Keratinocyte (primary cell): ENCODE measurements around the gene PLXDC2. TPM values are rescaled to one million over a fixed set of nuclear protein-coding genes. Genes with fewer than 3 reads are reported as not detected.

Experiments
- DNase-seq: peaks from one replicate; pipeline ENCODE4 v3.0.0-alpha.2; 2011; ENCODE audit warnings: low read depth, missing footprints, low spot score
- FAIRE-seq: peaks from 2 replicates; lab custom pipeline; 2011; peaks lifted over from hg19 to GRCh38; lab: Jason Lieb, UNC
- H2AFZ ChIP-seq: 2 replicates; pipeline ENCODE4 v1.6.0; 2012; ENCODE audit warnings: low read length, control low read depth, inconsistent platforms; ENCODE audit not compliant: control insufficient read depth
- H3K27ac ChIP-seq: 2 replicates; pipeline ENCODE4 v1.5.1; 2011; ENCODE audit warnings: low read length; ENCODE audit not compliant: control insufficient read depth, insufficient read depth
- H3K27me3 ChIP-seq: 3 replicates; pipeline ENCODE4 v1.6.0; 2011; ENCODE audit warnings: low read length; ENCODE audit not compliant: control insufficient read depth, insufficient read depth; ENCODE audit errors: extremely low read depth
- H3K36me3 ChIP-seq, 2 experiments: 2 replicates in 1 of 2; 3 replicates in 1 of 2; pipeline ENCODE4 v1.5.1; 2011; ENCODE audit warnings: low read length in 2 of 2, mild to moderate bottlenecking in 1 of 2; ENCODE audit not compliant: control insufficient read depth in 2 of 2, insufficient read depth in 2 of 2; ENCODE audit errors: extremely low read depth in 1 of 2
- H3K4me1 ChIP-seq: 3 replicates; pipeline ENCODE4 v1.5.1; 2011; ENCODE audit warnings: low read length; ENCODE audit not compliant: control insufficient read depth, insufficient read depth; ENCODE audit errors: extremely low read depth
- H3K4me2 ChIP-seq: 3 replicates; pipeline ENCODE4 v1.6.0; 2011; ENCODE audit warnings: low read depth, low read length; ENCODE audit not compliant: control insufficient read depth, insufficient read depth; ENCODE audit errors: extremely low read depth
- H3K4me3 ChIP-seq, 3 experiments: fragments of 200-600 bp in 1 of 3; sonication (generic) in 1 of 3; 2 replicates in 2 of 3; 3 replicates in 1 of 3; pipeline ENCODE4 v1.5.1; 2011 to 2016; ENCODE audit warnings: low read length in 3 of 3, mild to moderate bottlenecking in 3 of 3, control low read depth in 2 of 3, inconsistent platforms in 1 of 3, low read depth in 1 of 3, mixed read lengths in 1 of 3, mixed run types in 1 of 3, moderate library complexity in 1 of 3; ENCODE audit not compliant: control insufficient read depth in 2 of 3, insufficient read depth in 2 of 3; ENCODE audit errors: extremely low read depth in 1 of 3
- H3K79me2 ChIP-seq: 2 replicates; pipeline ENCODE4 v1.6.0; 2012; ENCODE audit warnings: low read length; ENCODE audit not compliant: control insufficient read depth, insufficient read depth
- H3K9ac ChIP-seq: 3 replicates; pipeline ENCODE4 v1.6.0; 2011; ENCODE audit warnings: low read length; ENCODE audit not compliant: control insufficient read depth, insufficient read depth; ENCODE audit errors: extremely low read depth
- H3K9me1 ChIP-seq: 3 replicates; pipeline ENCODE4 v1.6.0; 2011; ENCODE audit warnings: low read length; ENCODE audit not compliant: control insufficient read depth, insufficient read depth; ENCODE audit errors: extremely low read depth
- H3K9me3 ChIP-seq: 2 replicates; pipeline ENCODE4 v1.5.1; 2012; ENCODE audit warnings: low read depth, low read length; ENCODE audit not compliant: control insufficient read depth
- H4K20me1 ChIP-seq: 3 replicates; pipeline ENCODE4 v1.6.0; 2011; ENCODE audit warnings: low read length; ENCODE audit not compliant: control insufficient read depth, insufficient read depth; ENCODE audit errors: extremely low read depth
- CTCF ChIP-seq, 3 experiments: IDR thresholded peaks in 1 of 3; conservative IDR thresholded peaks in 1 of 3; optimal IDR thresholded peaks in 1 of 3; 2 replicates in 2 of 3; 3 replicates in 1 of 3; pipeline versions ENCODE3 to v1.5.1; 2011; ENCODE audit warnings: low read length in 3 of 3, mild to moderate bottlenecking in 3 of 3, moderate library complexity in 2 of 3, control low read depth in 1 of 3, inconsistent platforms in 1 of 3; ENCODE audit not compliant: insufficient read depth in 2 of 3; ENCODE audit errors: extremely low read depth in 1 of 3
- EZH2 ChIP-seq: IDR thresholded peaks from one replicate; pipeline ENCODE4 v1.6.1; 2012; ENCODE audit warnings: inconsistent platforms, mild to moderate bottlenecking, low read length, moderate library complexity
- dilution Hi-C: fragments of 300-500 bp; cut with MboI; formaldehyde crosslinking; loops from one replicate; pipeline ENCODE4 v1.7.0; 2020; ENCODE audit warnings: low sequenced_read_pairs; ENCODE audit not compliant: extremely low pct_ligation_motif_present
- polyA plus RNA-seq, 5 experiments: library from polyadenylated mRNA; depleted of rRNA in 3 of 5; stranded (reverse) in 3 of 5; stranded (forward) in 1 of 5; unstranded in 1 of 5; fragments of >200 nt; gene quantifications; 1 replicate in 1 of 5; 2 replicates in 3 of 5; 3 replicates in 1 of 5; pipeline versions ENCODE4 v1.2.1 to v1.2.3, GENCODE V29; 2011 to 2012; ENCODE audit warnings: missing spikeins in 2 of 5, low read depth in 1 of 5, low replicate concordance in 1 of 5

The PLXDC2 gene
- polyA plus RNA-seq, 1 donor (not counting 4 experiments of a cell fraction or from before 2014, with no cell fraction given) = 12.9 TPM

GRCh38 chr10:19840776-19841175 is 24.5 kb downstream of the PLXDC2 start:
- Histone ChIP-seq H3K36me3 (no peaks in the 10 kb centered on the region), H3K9me1 (no peaks in the 10 kb centered on the region), H3K79me2 (no peaks in the 10 kb centered on the region), H3K4me2 (no peak overlapping the region), H4K20me1 (no peaks in the 10 kb centered on the region), H3K27ac (no peak overlapping the region), H3K4me1 (peaks cover 1% of the 10 kb centered on the region), H3K27me3 (no peaks in the 10 kb centered on the region), H3K9me3 (no peaks in the 10 kb centered on the region), H3K4me3 (no peak overlapping the region), H3K9ac (no peak overlapping the region), H2AFZ (no peak overlapping the region)
- DNase-seq (no peak), FAIRE-seq (no peak)
- TF ChIP-seq CTCF (optimal IDR thresholded peaks at IDR 0.05 in 1 of 3, IDR thresholded peaks at IDR 0.05 in 1 of 3, conservative IDR thresholded peaks at IDR 0.05 in 1 of 3; ENCODE audit: extremely low read depth in 1 of 3, insufficient read depth in 2 of 3, low read length in 3 of 3) = no peak
- TF ChIP-seq EZH2 = no peak
- dilution Hi-C loops = no loop called here

- H3K4me3 ChIP-seq = no peak overlapping the region
- H3K9me3 ChIP-seq = no peaks in the 10 kb centered on the region
- no peak for DNase-seq
- H3K36me3 ChIP-seq = no peaks in the 10 kb centered on the region
- TF ChIP-seq CTCF (optimal IDR thresholded peaks at IDR 0.05 in 1 of 3, IDR thresholded peaks at IDR 0.05 in 1 of 3, conservative IDR thresholded peaks at IDR 0.05 in 1 of 3; ENCODE audit: extremely low read depth in 1 of 3, insufficient read depth in 2 of 3, low read length in 3 of 3) = no peak
- no peak for TF ChIP-seq EZH2
- no peaks in the 10 kb centered on the region for H4K20me1 ChIP-seq
- no peak overlapping the region for H3K4me2 ChIP-seq
- H2AFZ ChIP-seq = no peak overlapping the region
- no peak overlapping the region for H3K9ac ChIP-seq
- H3K79me2 ChIP-seq = no peaks in the 10 kb centered on the region
- H3K27me3 ChIP-seq = no peaks in the 10 kb centered on the region
- H3K4me1 ChIP-seq = peaks cover 6% of the 10 kb centered on the region
- FAIRE-seq = no peak
- dilution Hi-C loops = no loop called here
- no peak overlapping the region for H3K27ac ChIP-seq
- H3K9me1 ChIP-seq = no peaks in the 10 kb centered on the region
Observed at GRCh38 chr10:19843487-19843886, 27.3 kb downstream of the PLXDC2 start.
